ENCODE data around the gene OLFML3.
"Not testable (repeated sequence)": the region's sequence is repeated elsewhere in the genome, so short reads cannot be mapped to it uniquely, and the experiment has no call there.

Gene OLFML3

GRCh38 chr1:114015075-114015474 is 35.8 kb downstream of the OLFML3 start:
- in situ Hi-C loops (cut with HindIII; ENCODE audit: low sequenced_read_pairs): no loop called here

DNA sequence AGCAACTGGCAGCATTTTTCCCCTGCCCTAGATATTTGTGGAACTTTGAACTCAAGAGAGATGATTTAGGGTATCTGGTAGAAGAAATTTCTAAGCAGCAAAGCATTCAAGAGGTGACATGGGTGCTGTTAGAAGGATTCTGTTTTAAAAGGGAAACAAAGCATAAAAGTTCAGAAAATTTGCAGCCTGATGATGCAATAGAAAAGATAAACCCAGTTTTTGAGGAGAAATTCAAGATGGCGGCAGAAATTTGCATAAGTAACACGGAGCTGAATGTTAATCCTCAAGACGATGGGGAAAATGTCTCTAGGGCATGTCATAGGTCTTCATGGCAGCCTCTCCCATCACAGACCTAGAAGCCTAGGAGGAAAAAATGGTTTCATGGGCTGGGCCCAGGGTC is 40.5 kb downstream of the OLFML3 start:
- H3K4me3 ChIP-seq (ENCODE audit: low read depth, low read length); in situ Hi-C loops (cut with HindIII; ENCODE audit: low sequenced_read_pairs); DNase-seq (ENCODE audit: low read depth): not testable (repeated sequence)

More at GRCh38 chr1:114015075-114015474, 35.8 kb downstream of the OLFML3 start:
- peak; percentile 68 for DNase-seq (ENCODE audit: low read depth)
- TF ChIP-seq CTCF (IDR thresholded peaks at IDR 0.05; ENCODE audit: low read depth, low read length, missing control alignments): no peak
- no peak overlapping the region for H3K4me3 ChIP-seq (ENCODE audit: low read depth, low read length)

GRCh38 chr1:114021665-114022099 is 42.4 kb downstream of the OLFML3 start:
- in situ Hi-C loops (cut with HindIII; ENCODE audit: low sequenced_read_pairs): no loop called here
- H3K4me3 ChIP-seq (ENCODE audit: low read depth, low read length): no peak overlapping the region
- no peak for DNase-seq (ENCODE audit: low read depth)
- no peak for TF ChIP-seq CTCF (IDR thresholded peaks at IDR 0.05; ENCODE audit: low read depth, low read length, missing control alignments)

GRCh38 chr1:114022877-114023276 is 43.6 kb downstream of the OLFML3 start:
- H3K4me3 ChIP-seq (ENCODE audit: low read depth, low read length): no peak overlapping the region
- in situ Hi-C loops (cut with HindIII; ENCODE audit: low sequenced_read_pairs): no loop called here
- no peak for TF ChIP-seq CTCF (IDR thresholded peaks at IDR 0.05; ENCODE audit: low read depth, low read length, missing control alignments)
- no peak for DNase-seq (ENCODE audit: low read depth)

DNA sequence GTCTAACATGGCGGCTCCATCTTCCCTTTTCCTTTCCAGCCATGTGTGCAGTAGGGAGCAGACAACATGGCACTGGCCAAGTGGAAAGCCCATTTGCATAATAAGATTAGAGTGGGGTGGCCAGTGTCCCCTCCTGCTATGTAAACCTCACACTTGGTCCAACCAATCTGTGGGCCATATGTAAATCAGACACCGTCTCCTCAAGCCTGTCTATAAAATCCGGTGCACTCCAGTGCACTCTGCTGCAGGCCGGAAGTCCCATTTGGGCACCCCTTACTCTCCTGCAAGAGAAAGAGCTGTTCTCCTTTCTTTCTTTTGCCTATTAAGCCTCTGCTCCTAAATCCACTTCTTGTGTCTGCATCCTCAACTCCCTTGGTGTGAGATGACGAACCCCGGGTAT is 44.1 kb downstream of the OLFML3 start:
- in situ Hi-C loops (cut with HindIII; ENCODE audit: low sequenced_read_pairs): no loop called here

GRCh38 chr1:114024049-114024448 is 44.8 kb downstream of the OLFML3 start:
- no peak for TF ChIP-seq CTCF (IDR thresholded peaks at IDR 0.05; ENCODE audit: low read depth, low read length, missing control alignments)
- DNase-seq (ENCODE audit: low read depth): peak; percentile 91
- no peak overlapping the region for H3K4me3 ChIP-seq (ENCODE audit: low read depth, low read length)
- in situ Hi-C loops (cut with HindIII; ENCODE audit: low sequenced_read_pairs): no loop called here

More for the DNA sequence above, 44.1 kb downstream of the OLFML3 start:
- no peak for TF ChIP-seq CTCF (IDR thresholded peaks at IDR 0.05; ENCODE audit: low read depth, low read length, missing control alignments)
- no peak for DNase-seq (ENCODE audit: low read depth)
- no peak overlapping the region for H3K4me3 ChIP-seq (ENCODE audit: low read depth, low read length)

DNA sequence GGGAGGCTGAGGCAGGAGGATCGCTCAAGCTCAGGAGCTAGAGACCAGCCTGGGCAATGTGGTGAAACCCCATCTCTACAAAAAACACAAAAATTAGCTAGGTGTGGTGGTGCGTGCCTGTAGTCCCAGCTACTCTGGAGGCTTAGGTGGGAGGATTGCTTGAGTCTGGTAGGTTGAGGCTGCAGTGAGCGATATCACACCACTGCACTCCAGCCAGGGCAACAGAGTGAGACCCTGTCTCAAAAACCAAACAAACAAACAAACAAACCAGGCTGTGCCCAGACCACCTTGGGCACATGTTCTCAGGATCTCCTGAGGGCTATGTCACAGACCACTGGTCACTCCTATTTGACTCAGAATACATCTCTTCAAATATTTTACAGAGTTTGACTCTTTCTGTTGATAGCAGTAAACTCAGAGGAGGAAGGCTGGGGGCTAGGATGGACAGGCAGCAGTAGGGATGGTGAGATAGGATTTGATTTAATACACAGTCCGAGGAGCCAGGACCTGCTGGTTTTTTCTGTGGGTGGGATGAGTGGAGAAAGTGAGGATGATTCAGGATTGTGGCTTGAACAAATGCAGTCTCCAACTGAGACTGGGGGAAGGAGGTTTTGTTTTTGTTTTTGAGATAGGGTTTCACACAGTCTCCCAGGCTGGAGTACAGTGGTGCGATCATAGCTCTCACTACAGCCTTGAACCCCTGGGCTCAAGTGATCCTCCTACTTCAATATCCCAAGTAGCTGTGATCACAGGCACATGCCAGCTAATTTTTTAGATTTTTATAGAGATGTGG is 46.5 kb downstream of the OLFML3 start:
- in situ Hi-C loops (cut with HindIII; ENCODE audit: low sequenced_read_pairs): no loop called here
- peak; percentile 80 for DNase-seq (ENCODE audit: low read depth)
- no peak for TF ChIP-seq CTCF (IDR thresholded peaks at IDR 0.05; ENCODE audit: low read depth, low read length, missing control alignments)

More for the DNA sequence above, 46.5 kb downstream of the OLFML3 start:
- no peak overlapping the region for H3K4me3 ChIP-seq (ENCODE audit: low read depth, low read length)
